NCI-H1105 (cell line): ENCODE data around the gene VDAC1.

Experiments used
- DNase-seq: peaks from one replicate; lab custom pipeline; 2025; lab: John Stamatoyannopoulos, UW

The VDAC1 gene

GRCh38 chr5:133926489-133927299 is 78.1 kb downstream of the VDAC1 start:
- no peak for DNase-seq

- DNase-seq, result no peak
Observed at GRCh38 chr5:133925866-133926488, 78.8 kb downstream of the VDAC1 start.

- no peak for DNase-seq
Observed at GRCh38 chr5:133925269-133925668, 79.5 kb downstream of the VDAC1 start.

- DNase-seq, result no peak
Observed at GRCh38 chr5:133924221-133924920, 80.4 kb downstream of the VDAC1 start.

GRCh38 chr5:133921979-133922378 is 82.8 kb downstream of the VDAC1 start:
- DNase-seq, result no peak
